Stimulated activated CD8-positive, alpha-beta memory T cell treated with anti-CD3 and anti-CD28 coated beads, Interleukin-7, amount 100 ng/mL, for 1 hour (primary cell): ENCODE results near the gene PDPK1.

Experiments used
- DNase-seq, 2 donors: peaks; one replicate each; pipeline ENCODE4 v3.0.0-alpha.2; 2020; ENCODE audit warnings: low read depth in 2 of 2

Gene PDPK1

DNA sequence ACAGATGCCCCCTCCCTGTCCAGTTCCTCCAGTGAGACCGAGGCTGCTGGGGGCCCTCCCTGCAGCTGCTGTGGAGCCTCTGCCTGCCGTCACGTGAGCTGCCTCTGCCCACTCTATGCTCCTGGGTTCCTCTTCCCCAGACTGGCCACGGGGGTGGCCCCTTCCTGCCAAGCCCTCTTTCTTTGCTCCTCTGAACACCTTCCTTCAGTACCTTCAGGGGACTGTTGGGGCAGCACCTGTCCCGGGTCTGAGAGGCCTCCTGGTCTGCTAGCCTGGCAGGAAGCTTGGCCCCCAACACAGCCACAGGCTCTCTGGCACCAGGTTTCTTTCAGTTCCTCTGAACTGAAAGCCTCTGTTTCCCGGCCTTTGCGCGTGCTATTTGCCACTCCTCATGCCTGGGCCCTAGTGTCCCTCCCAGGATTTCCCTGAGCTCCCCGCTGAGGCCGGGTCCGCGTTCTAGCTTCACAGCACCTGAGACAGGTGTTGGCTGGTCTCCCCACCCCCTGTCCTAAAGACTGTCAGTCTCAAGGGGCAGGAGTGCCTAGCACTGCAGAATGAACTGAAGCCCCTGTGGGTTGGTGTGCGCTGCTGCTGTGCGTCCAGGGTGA lies 30.7 kb upstream of the PDPK1 start:
- no peak for DNase-seq

DNA sequence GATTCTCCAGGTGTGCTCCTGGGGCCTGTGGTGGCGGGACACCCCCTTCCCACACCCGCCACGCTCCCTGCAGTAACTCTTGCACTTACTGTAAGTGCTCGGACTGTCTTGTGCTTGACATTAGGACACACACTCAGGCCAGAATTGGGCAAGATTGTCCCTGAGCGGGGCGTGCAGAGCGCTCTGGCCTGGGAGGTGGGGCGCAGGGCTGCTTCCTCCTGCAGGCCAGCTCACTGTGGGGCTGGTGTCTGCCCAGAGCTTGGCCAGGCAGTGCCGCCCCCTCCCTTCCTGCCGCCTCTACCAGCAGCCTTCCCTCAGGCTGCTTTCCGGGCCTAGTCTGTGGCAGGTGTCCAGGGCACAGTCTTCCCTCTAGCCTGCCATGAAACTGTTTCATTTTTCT lies 30.2 kb upstream of the PDPK1 start:
- no peak for DNase-seq

DNA sequence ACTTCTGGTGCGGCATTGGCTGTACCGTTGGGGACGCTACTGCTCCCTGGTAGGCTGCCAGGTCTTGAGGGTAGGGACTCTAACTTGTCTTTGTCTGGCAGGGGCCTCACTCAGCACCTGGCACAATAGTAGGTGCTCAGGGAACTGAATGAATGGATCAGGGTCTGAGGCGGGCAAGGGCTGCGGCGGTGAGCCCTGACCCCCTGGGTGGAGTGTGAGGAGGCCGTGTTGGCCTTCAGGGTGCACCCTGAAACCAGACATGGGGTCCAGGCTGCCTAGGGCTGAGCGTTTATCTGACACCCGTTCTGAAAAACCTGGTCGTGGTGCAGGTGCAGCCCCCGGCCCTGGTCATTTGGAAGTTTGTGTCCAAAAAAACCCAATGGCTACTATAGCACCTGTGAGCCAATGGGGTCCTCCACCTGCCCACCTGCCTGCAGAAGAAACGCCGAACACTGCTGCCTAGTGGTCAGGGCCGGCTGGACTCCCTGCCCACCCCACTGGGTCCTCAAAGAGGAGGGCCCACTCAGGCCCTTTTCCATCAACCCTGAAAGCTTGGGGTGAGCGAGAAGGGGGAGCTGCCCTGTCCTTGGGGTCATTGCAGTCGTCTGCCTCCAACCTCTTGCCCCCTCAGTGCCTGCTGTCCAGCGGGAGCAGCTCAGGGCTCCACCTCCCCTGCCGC lies 29.0 kb upstream of the PDPK1 start:
- DNase-seq: no peak

DNA sequence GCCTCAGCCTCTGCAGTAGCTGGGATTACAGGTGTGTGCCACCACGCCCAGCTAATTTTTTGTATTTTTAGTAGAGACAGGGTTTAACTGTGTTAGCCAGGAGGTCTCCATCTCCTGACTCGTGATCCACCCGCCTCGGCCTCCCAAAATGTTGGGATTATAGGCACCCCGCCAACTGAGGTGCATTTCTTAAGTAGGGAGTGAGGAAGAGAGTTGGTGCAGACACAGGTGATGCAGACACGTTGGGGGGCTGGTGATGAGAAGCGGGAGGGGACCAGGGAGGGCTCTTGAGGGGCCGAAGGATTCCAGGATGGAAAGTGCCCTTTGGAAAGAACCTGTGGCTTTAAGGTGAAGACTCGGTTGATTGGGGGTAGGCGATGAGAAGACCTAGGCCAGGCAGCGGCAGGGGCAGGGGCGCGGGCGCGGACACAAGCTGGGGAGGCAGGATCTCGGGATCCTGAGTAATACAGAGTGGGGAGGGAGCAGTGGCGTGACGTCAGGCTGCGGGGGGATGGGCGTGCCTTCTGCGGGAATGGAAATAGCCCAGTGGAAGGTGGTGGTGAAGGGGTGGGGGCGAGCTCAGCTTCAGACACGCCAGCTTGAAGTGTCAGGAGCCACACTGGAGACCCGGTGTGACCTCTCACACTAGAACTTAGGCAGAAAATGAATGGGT lies 26.6 kb upstream of the PDPK1 start:
- DNase-seq: no peak

DNA sequence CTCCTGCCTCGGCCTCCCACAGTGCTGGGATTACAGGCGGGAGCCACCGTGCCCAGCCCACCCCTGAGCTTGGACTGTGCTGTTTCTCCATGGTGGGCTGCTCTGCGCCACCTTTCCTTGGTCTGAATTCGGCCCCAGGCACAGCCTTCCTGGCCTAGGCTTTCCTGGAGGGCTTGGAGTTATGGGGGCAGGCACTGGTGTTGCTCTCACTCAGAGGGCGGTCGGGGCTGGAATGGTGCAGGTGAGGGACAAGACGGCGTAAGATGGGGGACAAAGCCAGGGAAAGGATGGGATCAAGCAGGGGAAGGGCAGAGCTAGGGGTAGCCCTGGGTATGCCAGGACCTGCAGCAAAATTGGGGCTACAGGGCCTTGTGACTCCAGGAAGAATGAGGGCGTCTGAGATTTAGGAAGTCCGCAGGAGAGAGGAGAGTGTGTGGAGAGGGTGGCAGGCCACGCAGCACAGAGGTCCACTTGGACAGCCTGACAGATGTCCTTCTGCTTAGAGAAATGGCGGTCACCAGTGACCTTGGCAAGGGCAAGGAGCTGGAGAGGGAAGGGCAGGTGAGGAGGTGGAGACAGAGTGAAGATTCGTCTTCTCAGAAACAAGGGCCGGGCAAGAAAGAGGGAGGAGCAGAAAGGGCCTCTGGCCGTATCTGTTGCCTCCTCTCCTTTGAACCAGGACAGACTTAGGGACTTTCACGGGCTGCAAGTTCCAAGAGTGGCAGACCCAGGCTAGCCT lies 25.7 kb upstream of the PDPK1 start:
- no peak for DNase-seq

DNA sequence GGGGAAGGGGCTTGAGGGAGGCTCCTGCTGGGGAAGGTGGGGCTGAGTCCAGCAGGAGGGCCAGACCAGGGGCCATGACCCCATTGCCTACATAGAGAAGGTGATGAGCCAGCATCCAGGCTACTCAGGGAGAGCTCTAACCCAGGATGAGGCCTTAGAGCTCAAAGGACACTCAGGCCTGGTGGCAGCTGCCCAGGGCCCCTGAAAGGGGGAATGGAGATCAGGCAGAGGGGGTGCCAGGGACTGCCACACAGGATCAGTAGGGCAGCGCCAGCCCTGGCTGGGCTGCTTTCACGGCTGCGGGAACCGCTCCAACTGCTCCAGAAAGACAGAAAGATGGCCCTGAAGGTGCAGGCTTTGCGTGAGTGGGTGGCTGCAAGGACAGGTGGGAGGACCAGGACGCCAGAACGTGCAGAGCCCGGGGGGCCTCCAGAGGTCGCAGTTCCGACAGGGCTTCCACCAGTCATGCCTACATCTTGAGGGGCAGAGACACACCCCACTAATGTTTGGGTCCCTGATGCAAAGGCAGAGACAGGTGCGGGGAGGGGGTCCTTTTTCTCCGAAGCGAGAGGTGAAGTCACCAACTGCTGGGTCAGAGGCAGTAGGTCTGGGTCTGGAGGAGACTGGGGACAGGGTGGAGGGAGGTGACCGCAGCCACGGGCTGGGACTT lies 25.0 kb upstream of the PDPK1 start:
- no peak for DNase-seq

DNA sequence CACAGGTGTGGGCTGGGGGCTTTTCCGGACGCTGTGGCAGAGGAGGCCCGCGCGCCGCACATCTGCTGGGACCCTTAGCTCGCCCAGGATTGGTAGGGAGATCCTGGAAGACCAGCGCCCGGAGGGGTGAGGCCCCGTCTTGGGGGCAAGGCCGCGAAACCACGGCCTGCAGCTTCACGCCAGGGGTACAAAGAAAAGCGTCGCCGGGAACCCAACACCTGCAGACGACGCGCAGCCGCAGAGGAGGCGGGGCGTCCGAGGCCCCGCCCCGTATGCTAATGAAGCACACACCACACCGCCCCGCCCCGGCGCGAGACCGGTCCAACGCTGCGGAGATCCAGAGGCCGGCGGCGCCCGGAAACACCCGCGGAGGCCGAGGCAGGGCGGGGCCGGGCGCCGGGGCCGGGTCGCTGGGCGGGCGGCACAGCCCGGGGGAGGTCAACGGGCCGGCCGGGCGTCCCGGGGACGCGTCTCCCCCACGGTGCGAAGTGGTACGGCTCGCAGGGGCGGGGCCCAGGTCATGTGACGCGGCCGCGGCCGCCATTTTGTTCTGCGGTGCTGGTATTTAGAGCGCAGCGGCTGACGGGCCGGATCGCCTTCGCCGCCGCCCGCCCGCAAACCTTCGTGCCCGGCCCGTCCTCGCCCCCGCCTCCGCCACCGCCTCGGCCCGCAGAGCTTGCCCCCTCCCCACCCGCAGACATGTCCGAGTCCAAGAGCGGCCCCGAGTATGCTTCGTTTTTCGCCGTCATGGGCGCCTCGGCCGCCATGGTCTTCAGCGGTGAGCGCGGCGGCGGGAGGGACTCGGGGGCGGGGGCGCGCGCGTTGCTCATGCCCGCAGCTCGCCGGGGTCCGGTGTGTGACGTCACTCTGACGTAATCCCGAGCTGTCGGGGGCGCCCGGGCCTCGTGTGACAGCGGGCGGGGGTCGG lies 24.2 kb upstream of the PDPK1 start, which contains the start of gene ATP6V0C:
Gene ATP6V0C (plus strand): TSS at position 548 of the 928 bp plus-strand sequence. CDS start 152 bp downstream, at position 700.
- DNase-seq: peak; percentile 78 to 81

DNA sequence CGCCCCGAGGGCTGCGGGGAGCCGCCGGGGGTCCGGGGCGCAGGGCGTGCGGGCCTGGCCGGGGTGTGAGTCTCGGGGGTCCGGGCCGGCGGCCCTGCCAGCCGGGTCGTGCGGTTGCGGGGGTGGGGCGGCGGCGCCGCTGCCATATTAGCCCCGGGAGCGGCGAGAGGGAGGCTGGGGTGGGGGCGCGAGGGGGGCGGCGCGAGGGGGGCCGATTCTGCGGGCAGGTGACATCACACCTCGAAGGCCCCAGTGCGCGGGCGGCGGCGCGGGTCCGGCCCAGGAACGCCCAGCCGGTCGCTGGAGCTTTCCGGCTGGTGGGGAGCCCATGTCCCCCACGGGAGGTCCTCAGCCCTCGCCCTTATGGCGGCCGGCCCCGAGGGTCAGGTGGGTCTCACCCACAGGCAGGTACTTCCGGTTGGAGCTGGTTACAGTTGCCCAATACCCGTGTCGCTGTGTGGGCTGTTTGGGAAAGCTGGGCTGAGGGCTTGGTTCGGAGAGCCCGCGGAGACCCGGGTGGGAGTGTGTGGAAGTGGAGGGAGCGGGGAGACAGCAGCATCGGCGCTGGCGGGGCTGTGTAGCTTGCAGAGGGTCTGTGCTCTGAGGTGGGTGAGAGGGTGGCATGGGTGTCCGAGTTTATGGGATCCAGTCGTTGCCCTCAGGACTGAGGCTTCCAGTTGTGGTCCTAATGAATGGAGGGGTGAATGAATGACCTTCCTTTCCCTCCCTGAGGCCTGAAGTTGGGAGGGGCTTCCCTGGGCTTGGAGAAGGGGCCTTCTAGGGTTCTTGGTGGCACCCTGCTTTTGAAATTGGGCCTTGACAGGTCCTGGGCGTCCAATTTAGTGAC lies 23.3 kb upstream of the PDPK1 start:
- no peak for DNase-seq

DNA sequence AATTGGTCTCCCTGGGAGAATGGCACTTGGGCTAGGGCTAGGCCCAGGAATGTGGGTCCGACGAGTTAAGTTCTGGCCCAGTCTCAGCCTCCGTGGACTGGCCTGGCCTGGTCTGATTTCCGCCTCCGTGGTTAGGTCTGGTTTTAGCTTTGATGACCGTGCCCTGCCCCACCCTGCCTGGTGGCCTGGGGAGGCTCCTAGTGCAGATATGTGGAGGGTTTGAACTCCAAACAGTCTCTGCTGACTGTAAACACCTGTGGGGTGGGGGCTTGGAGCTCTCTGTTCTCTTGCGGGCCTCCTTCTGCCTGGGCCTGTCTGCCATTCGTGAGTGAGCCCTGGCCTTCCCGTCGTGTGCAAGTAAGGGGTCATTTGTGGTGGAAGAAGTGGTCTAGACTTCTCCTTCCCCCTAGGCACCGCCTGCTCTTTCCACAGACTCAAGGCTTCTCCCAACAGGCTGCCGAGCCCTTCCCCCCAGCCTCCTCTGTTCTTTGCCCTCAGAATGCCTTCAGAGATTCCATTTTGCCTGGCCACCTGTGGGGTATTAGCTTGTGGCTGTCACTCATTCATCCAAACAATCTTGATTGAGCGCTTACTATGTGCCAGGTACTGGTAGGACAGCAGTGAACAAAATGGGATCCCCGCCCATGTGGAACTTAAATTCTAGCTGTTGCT lies 22.5 kb upstream of the PDPK1 start:
- no peak for DNase-seq

DNA sequence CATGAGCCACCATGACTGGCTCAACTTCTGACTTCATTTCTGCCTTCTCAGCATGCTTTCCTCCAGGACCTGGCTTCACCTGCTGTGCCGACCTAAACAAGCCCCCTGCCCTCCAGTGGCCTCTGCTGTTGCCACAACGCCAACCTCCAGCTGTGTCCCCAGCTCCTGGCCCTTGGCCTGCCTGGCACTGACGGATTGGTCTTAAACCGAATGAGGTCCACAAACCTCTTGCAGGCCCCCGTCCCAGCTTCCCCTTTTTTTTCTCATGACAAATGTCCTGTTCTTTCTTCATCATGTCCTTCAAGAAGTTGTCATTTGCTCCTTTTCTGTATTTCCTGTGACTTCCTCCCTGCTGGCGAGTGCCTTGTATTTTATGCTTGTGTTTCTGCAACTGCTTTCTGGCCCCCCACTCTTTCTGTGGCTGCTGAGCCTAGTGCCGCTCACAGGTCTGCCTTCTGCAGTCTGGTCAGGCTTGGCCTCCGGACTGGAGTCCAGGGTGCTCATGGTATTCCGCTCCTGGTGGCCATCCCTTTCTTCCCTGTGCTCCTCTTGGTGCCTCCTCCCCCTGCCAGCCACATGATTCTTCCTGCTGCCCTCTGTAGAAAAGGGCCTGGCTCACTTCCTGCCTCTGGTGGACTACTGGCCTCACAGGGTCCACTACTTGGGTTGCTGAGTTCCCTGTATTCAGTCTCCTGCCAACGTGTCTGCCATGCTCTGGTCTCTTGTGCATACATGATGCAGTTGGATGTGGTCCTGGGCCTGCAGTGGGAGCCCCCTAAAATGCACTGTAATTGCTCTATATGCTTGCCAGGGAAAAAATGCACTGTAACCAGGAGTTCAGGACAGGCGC lies 21.2 kb upstream of the PDPK1 start:
- no peak for DNase-seq

DNA sequence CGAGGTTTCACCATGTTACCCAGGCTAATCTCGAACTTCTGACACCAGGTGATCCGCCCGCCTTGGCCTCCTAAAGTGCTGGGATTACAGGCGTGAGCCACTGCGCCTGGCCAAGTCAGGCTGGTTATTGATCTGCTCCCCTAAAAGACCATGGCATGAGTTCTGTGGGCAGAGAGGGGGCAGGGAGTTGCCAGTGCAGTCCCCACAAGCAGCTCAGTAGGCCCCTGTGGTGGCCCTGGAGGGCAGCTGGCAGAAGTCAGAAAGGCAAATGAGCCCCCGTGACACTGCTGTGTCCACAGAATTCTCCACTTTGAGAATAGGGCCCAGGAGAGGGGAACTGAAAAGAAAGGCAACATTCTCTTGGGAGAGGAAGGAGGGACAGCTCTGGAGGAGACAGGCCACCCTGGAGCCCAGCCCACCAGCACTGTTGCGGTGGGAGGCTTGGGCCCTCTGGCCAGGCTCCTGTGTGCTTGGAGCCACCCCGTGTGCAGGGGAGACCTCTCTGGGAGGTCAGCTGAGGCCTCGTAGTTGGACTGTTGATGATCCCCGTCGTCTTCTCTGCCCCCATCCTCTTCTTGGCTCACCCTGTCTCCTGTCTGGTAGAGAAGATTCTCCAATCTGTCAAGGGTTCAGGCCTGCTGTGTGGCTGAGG lies 19.7 kb upstream of the PDPK1 start:
- DNase-seq: no peak

DNA sequence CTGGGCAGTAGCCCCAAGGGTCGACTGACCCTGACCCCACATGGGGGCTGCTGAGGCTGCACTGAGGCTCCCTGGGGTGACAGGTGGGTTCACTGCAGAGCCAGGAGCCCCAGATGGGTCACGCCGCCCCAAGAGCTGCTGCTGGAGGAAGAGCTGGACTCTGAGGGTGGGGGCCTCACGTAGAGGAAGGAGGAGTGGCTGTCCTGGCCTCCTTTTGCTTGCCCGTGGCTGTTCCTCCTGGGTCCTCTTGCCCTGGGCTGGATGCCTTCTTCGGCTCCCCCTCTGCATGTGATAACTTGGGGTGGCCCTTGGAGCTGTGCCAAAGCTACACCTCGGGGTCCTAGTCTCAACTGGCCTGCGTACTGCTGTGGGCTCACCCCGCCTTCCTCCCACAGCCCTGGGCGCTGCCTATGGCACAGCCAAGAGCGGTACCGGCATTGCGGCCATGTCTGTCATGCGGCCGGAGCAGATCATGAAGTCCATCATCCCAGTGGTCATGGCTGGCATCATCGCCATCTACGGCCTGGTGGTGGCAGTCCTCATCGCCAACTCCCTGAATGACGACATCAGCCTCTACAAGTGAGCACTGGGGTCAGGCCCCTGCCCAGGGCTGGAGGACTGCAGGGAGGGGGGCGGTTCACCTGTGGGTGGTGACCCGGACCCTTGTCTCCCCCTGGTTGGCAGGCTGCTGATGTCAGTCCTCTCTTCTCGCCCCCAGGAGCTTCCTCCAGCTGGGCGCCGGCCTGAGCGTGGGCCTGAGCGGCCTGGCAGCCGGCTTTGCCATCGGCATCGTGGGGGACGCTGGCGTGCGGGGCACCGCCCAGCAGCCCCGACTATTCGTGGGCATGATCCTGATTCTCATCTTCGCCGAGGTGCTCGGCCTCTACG lies 18.8 kb upstream of the PDPK1 start:
- DNase-seq: no peak

DNA sequence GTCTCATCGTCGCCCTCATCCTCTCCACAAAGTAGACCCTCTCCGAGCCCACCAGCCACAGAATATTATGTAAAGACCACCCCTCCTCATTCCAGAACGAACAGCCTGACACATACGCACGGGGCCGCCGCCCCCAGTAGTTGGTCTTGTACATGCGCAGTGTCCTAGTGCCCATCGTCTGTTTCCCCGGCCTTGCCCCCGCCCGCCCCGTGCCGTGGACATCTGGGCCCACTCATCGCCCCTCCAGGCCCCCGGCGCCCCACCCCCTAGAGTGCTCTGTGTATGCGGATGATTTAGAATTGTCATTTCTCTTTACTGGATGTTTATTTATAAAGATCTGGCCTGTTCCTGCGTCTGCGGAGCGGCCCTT lies 18.1 kb upstream of the PDPK1 start:
- DNase-seq: no peak

DNA sequence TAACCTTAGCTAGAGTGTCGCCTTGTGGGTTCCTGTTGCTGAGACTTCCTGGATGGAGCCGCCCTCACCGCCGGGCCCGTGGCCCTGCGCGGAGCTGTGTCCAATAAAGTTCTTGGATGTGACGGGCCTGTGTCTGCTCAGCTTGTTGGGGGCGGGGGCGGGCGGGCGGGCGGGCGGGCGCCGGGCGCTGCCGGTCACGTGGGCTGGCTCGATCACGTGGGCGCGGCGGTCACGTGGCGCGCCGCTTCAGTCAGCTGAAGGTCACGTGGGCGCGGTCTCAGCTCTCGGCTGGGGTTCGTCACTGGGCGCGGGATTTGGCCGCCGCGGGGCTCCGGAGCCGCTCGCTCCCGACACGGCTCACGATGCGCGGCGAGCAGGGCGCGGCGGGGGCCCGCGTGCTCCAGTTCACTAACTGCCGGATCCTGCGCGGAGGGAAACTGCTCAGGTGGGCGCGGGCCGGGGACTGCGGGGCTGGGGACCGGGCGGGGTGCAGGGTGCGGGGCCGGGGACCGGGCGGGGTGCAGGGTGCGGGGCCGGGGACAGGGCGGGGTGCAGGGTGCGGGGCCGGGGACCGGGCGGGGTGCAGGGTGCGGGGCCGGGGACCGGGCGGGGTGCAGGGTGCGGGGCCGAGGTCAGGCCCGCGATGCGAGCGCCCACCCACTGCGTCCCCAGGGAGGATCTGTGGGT lies 17.6 kb upstream of the PDPK1 start, which contains the start of gene AMDHD2:
Gene AMDHD2 (plus strand): TSS at position 275 of the 687 bp plus-strand sequence. CDS start 88 bp downstream, at position 363.
- DNase-seq: peak; percentile 75 to 77

DNA sequence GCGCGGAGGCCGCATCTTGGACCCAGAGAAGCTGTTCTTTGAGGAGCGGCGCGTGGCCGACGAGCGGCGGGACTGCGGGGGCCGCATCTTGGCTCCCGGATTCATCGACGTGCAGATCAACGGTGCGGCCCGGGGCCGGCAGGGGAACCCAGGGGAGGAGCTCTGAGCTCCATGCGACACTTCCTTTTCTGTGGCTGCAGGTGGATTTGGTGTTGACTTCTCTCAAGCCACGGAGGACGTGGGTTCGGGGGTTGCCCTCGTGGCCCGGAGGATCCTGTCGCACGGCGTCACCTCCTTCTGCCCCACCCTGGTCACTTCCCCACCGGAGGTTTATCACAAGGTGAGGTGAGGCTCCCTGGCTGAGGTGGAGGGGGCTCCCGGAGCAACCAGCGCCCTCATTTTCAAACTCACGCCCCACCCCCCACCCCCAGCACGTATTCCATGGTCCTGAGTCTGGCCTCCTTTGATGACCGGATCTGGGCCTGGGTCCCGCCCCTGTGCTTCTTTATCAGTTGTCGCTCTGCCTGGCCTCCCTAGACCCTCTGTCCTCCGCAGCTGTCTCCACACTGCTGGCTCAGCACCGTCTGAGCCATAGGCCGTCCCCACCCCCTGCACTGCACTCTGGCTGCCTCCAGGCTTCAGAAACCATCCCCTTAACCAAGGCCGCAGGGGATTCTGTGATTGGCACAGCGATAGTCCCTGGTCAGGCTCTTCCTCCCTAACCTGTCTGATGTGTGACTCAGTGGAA lies 16.9 kb upstream of the PDPK1 start:
- DNase-seq: peak in 1 of 2 donors; percentile 28
